ENCODE data around the gene PRLHR.
A peak's percentile ranks its signal among the peaks of the same experiment; 100 is the strongest.

The PRLHR gene

GRCh38 chr10:118571123-118571522, 24.3 kb downstream of the PRLHR start:
- no peak for TF ChIP-seq CTCF (IDR thresholded peaks at IDR 0.05; ENCODE audit: control extremely low read depth, extremely low read depth, low read depth, missing control alignments)
- POLR2A ChIA-PET: no interaction called here
- CTCF ChIA-PET: interaction anchor here (1.0 to 4.6 kb wide), 2 partner anchors 149 to 279 kb away, joined by 3 to 52 read pairs; no protein-coding TSS in a partner anchor
- DNase-seq (ENCODE audit: extremely low spot score): no peak

- TF ChIP-seq CTCF (IDR thresholded peaks at IDR 0.05; ENCODE audit: control extremely low read depth, extremely low read depth, low read depth, missing control alignments): no peak
- POLR2A ChIA-PET: no interaction called here
- CTCF ChIA-PET: interaction anchor here (1.0 to 4.6 kb wide), 3 partner anchors 26 to 279 kb away, joined by 3 to 52 read pairs (median 5); no protein-coding TSS in a partner anchor
- DNase-seq (ENCODE audit: extremely low spot score): no peak
These were observed 24.9 kb downstream of the PRLHR start for GRCh38 chr10:118570591-118570990.

- ChIA-PET POLR2A (no interaction called here), CTCF (interaction anchor here (1.0 to 4.6 kb wide), 10 partner anchors 8 to 455 kb away, joined by 4 to 52 read pairs (median 6); no protein-coding TSS in a partner anchor)
- DNase-seq (ENCODE audit: extremely low spot score): no peak
- no peak for TF ChIP-seq CTCF (IDR thresholded peaks at IDR 0.05; ENCODE audit: control extremely low read depth, extremely low read depth, low read depth, missing control alignments)
These were observed 25.6 kb downstream of the PRLHR start for GRCh38 chr10:118569882-118570252.

GRCh38 chr10:118569241-118569881, 26.1 kb downstream of the PRLHR start:
- DNase-seq (ENCODE audit: extremely low spot score): no peak
- POLR2A ChIA-PET: no interaction called here
- no peak for TF ChIP-seq CTCF (IDR thresholded peaks at IDR 0.05; ENCODE audit: control extremely low read depth, extremely low read depth, low read depth, missing control alignments)
- CTCF ChIA-PET: interaction anchor here (0.9 to 4.6 kb wide), 26 partner anchors 8 to 629 kb away, joined by 3 to 52 read pairs (median 5); no protein-coding TSS in a partner anchor

- POLR2A ChIA-PET: no interaction called here
- peak; percentile 43 for TF ChIP-seq CTCF (IDR thresholded peaks at IDR 0.05; ENCODE audit: control extremely low read depth, extremely low read depth, low read depth, missing control alignments)
- CTCF ChIA-PET: interaction anchor here (0.8 to 4.6 kb wide), 33 partner anchors 9 to 641 kb away, joined by 3 to 52 read pairs (median 4); no protein-coding TSS in a partner anchor
- DNase-seq (ENCODE audit: extremely low spot score): peak; percentile 65
These were observed 27.1 kb downstream of the PRLHR start for GRCh38 chr10:118568327-118568848.

GRCh38 chr10:118567701-118568248, 27.7 kb downstream of the PRLHR start:
- DNase-seq (ENCODE audit: extremely low spot score): no peak
- ChIA-PET POLR2A (no interaction called here), CTCF (interaction anchor here (0.8 to 4.6 kb wide), 26 partner anchors 10 to 641 kb away, joined by 3 to 52 read pairs (median 4); no protein-coding TSS in a partner anchor)
- TF ChIP-seq CTCF (IDR thresholded peaks at IDR 0.05; ENCODE audit: control extremely low read depth, extremely low read depth, low read depth, missing control alignments): no peak

Data from GM10248 (cell line).